ENCODE results near the gene TVP23B. TPM values are rescaled to one million over a fixed set of nuclear protein-coding genes. Genes with fewer than 3 reads are reported as not detected.
"Not testable (repeated sequence)": the region's sequence is repeated elsewhere in the genome, so short reads cannot be mapped to it uniquely, and the experiment has no call there.

TVP23B gene
- total RNA-seq (29.6 and 34.4 TPM in 2 replicates), polyA plus RNA-seq (11.4 and 16.8 TPM in 2 replicates), polyA minus RNA-seq (28.1 and 35.9 TPM in 2 replicates), Bru-seq, nascent RNA (percentile 89 among the genes with signal in this experiment), BruChase-seq, experiment 1, labeled RNA remaining after a 6-hour chase (percentile 81 among the genes with signal in this experiment), BruChase-seq, experiment 2, labeled RNA remaining after a 2-hour chase (percentile 80 among the genes with signal in this experiment)
- polyA plus RNA-seq (2011; cell fraction: cytosol; rRNA removed) = 14.1 and 14.9 TPM in 2 replicates
- 12.6 and 18.8 TPM in 2 replicates for polyA plus RNA-seq (2011; cell fraction: nucleus; rRNA removed)
- polyA plus RNA-seq (2012) = 32.5 and 36.4 TPM in 2 replicates
- 15.9 TPM for polyA minus RNA-seq (2011; cell fraction: cytosol; rRNA and poly(A)+ RNA removed)
- 23.8 and 28.3 TPM in 2 replicates for polyA minus RNA-seq (2011; cell fraction: nucleus; rRNA and poly(A)+ RNA removed)
- long read RNA-seq, transcript TVP23B-201 (7 exons, 2,064 nt) = major isoform, 139 of 168 reads
- long read RNA-seq, partial matches to known transcripts = 22 of 168 reads
- long read RNA-seq, other reads (novel, unspliced or antisense) = 3 of 168 reads

DNA sequence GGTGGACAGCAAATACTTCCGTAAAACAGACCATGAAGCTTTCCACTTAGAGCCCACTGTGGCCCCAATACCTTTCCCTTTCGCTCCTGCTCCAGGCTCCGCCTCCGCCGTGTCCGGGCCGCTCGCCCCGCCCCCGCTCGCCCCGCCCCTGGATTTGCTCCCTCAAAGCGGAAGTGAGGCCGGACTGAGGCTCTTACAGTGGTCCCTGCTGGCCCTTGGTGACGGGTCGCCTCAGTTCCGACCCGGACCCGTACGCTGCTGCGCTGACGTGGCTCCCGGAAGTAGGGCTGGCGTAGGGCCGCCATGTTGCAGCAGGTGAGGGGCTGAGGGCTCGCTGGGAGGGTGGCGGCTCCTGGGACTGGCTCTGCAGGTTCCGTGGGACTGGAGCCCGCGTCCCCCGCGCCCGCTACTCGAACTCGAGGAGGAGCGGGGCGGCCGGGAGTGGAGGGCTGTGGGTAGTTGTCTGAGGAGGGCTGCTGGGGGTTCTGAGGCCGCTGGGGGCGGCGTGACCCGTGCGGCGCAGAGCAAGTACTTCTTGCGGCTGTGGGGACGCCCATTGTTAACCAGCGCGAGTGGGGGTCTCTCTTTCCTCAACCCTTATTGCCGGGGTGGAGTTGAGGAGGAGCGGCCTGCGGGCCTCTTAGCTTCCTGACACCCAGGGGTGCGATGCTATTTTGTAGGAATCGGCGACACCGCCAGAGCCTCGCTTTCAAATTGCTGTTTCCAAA, at the start of gene TVP23B:
TVP23B (plus strand) TSS at position 193 of the 728 bp plus-strand sequence; CDS start at position 304, 111 bp downstream.
- H3K27me3 ChIP-seq (ENCODE audit: control insufficient read depth in 2 of 2, insufficient read depth in 2 of 2, low read length in 2 of 2); CTCF ChIA-PET; H3K9me1 ChIP-seq (replicated peaks; ENCODE audit: control insufficient read depth, extremely low read depth, insufficient read depth, low read length); H3K36me3 ChIP-seq (ENCODE audit: control insufficient read depth in 2 of 2, extremely low read depth in 1 of 2, insufficient read depth in 2 of 2, low read length in 2 of 2); H3K4me1 ChIP-seq (ENCODE audit: control insufficient read depth, extremely low read depth, insufficient read depth, low read length); H2AFZ ChIP-seq (ENCODE audit: low read depth, low read length); H3K9ac ChIP-seq (replicated peaks; ENCODE audit: extremely low read depth, insufficient read depth, low read length); POLR2A ChIA-PET; H4K20me1 ChIP-seq (replicated peaks; ENCODE audit: control insufficient read depth, extremely low read depth, insufficient read depth, low read length); dilution Hi-C loops (cut with MboI; ENCODE audit: extremely low pct_ligation_motif_present, low sequenced_read_pairs); H3K9me3 ChIP-seq (replicated peaks; ENCODE audit: control insufficient read depth, insufficient read depth, low read length): not testable (repeated sequence)
- Histone ChIP-seq H3K27ac (ENCODE audit: insufficient read depth, low read depth, low read length) (peak within 1 kb of the TSS; percentile 69), H3K4me2 (ENCODE audit: insufficient read depth, low read length) (peak within 1 kb of the TSS; percentile 24), H3K79me2 (ENCODE audit: control insufficient read depth, insufficient read depth, low read length) (peaks cover 24% of the 10 kb centered on the region), H3K4me3 (replicated peaks in 1 of 3; ENCODE audit: insufficient read depth in 1 of 3, low read depth in 1 of 3, low read length in 3 of 3) (peak within 1 kb of the TSS; percentile 9 to 59 (median 54))
- BruUV-seq (replicated peaks) = TSS peak; percentile 39
- intact Hi-C loops (cut with micrococcal nuclease) = loop anchor here (2.0 kb wide), 1 partner anchor 78 kb away; the partner anchor contains the start of gene PRPSAP2
- TF ChIP-seq POLR2AphosphoS5 (IDR thresholded peaks at IDR 0.05; ENCODE audit: insufficient read depth, low read depth, low read length) = peak; percentile 47
- peak; percentile 33 for TF ChIP-seq POLR2A (IDR thresholded peaks at IDR 0.05; ENCODE audit: low read depth, low read length)
- DNase-seq (ENCODE audit: low read depth, low spot score) = peak; percentile 90
- peak; percentile 72 for FAIRE-seq

- H4K20me1 ChIP-seq (replicated peaks; ENCODE audit: control insufficient read depth, extremely low read depth, insufficient read depth, low read length); H3K4me1 ChIP-seq (ENCODE audit: control insufficient read depth, extremely low read depth, insufficient read depth, low read length); H3K79me2 ChIP-seq (ENCODE audit: control insufficient read depth, insufficient read depth, low read length); H3K27me3 ChIP-seq (ENCODE audit: control insufficient read depth in 2 of 2, insufficient read depth in 2 of 2, low read length in 2 of 2); H3K36me3 ChIP-seq (ENCODE audit: control insufficient read depth in 2 of 2, extremely low read depth in 1 of 2, insufficient read depth in 2 of 2, low read length in 2 of 2); H3K9me3 ChIP-seq (replicated peaks; ENCODE audit: control insufficient read depth, insufficient read depth, low read length); H3K4me3 ChIP-seq (replicated peaks in 1 of 3; ENCODE audit: insufficient read depth in 1 of 3, low read depth in 1 of 3, low read length in 3 of 3); intact Hi-C loops (cut with micrococcal nuclease); POLR2A ChIA-PET; H3K27ac ChIP-seq (ENCODE audit: insufficient read depth, low read depth, low read length); dilution Hi-C loops (cut with MboI; ENCODE audit: extremely low pct_ligation_motif_present, low sequenced_read_pairs); CTCF ChIA-PET; BruUV-seq (replicated peaks); H3K4me2 ChIP-seq (ENCODE audit: insufficient read depth, low read length); H2AFZ ChIP-seq (ENCODE audit: low read depth, low read length); DNase-seq (ENCODE audit: low read depth, low spot score); H3K9me1 ChIP-seq (replicated peaks; ENCODE audit: control insufficient read depth, extremely low read depth, insufficient read depth, low read length); H3K9ac ChIP-seq (replicated peaks; ENCODE audit: extremely low read depth, insufficient read depth, low read length): not testable (repeated sequence)
- peak; percentile 98 for FAIRE-seq
Observed at GRCh38 chr17:18732438-18732837, 48.5 kb upstream of the TVP23B start.

DNA sequence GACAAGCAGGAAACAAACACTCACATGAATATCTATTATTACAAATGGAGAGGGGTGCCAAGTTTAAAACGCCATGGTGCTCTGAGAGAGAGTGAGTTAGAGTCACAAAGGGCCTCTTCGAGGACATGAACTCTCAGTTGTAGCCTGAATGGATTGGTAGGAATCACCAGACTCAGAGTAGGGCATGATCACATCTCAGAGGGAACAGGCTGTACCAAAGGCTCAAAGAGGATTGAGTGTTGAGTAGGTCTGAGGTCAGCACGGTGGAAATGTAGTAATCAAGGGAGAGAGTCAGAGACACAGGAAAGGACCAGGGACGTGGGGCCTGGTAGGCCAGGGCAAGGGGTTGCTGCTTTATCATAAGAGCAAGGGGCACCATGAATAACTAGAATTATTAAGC, 47.6 kb upstream of the TVP23B start:
- FAIRE-seq; H3K4me2 ChIP-seq (ENCODE audit: insufficient read depth, low read length); H4K20me1 ChIP-seq (replicated peaks; ENCODE audit: control insufficient read depth, extremely low read depth, insufficient read depth, low read length); H3K9me3 ChIP-seq (replicated peaks; ENCODE audit: control insufficient read depth, insufficient read depth, low read length); dilution Hi-C loops (cut with MboI; ENCODE audit: extremely low pct_ligation_motif_present, low sequenced_read_pairs); H2AFZ ChIP-seq (ENCODE audit: low read depth, low read length); intact Hi-C loops (cut with micrococcal nuclease); CTCF ChIA-PET; H3K27me3 ChIP-seq (ENCODE audit: control insufficient read depth in 2 of 2, insufficient read depth in 2 of 2, low read length in 2 of 2); POLR2A ChIA-PET; BruUV-seq (replicated peaks); H3K9ac ChIP-seq (replicated peaks; ENCODE audit: extremely low read depth, insufficient read depth, low read length); H3K79me2 ChIP-seq (ENCODE audit: control insufficient read depth, insufficient read depth, low read length); H3K4me3 ChIP-seq (replicated peaks in 1 of 3; ENCODE audit: insufficient read depth in 1 of 3, low read depth in 1 of 3, low read length in 3 of 3); H3K27ac ChIP-seq (ENCODE audit: insufficient read depth, low read depth, low read length); DNase-seq (ENCODE audit: low read depth, low spot score); H3K36me3 ChIP-seq (ENCODE audit: control insufficient read depth in 2 of 2, extremely low read depth in 1 of 2, insufficient read depth in 2 of 2, low read length in 2 of 2); H3K4me1 ChIP-seq (ENCODE audit: control insufficient read depth, extremely low read depth, insufficient read depth, low read length); H3K9me1 ChIP-seq (replicated peaks; ENCODE audit: control insufficient read depth, extremely low read depth, insufficient read depth, low read length): not testable (repeated sequence)

Data from endothelial cell of umbilical vein (primary cell).